HT1080 (cell line): ENCODE data around the gene MRPL10. TPM values are rescaled to one million over a fixed set of nuclear protein-coding genes. Genes with fewer than 3 reads are reported as not detected.
A peak's percentile ranks its signal among the peaks of the same experiment; 100 is the strongest.

ENCODE experiments used
- DNase-seq: peaks from one replicate; pipeline ENCODE4 v3.0.0-alpha.2; 2015; ENCODE audit warnings: low read depth
- total RNA-seq: library from RNA; depleted of rRNA; stranded (reverse); fragments of >200 nt; shearing (Covaris generic); gene quantifications from 2 replicates; pipeline ENCODE4 v1.2.3, GENCODE V29; 2014

The MRPL10 gene
- total RNA-seq, 1 experiment from 2014 or later, result 154 TPM

DNA sequence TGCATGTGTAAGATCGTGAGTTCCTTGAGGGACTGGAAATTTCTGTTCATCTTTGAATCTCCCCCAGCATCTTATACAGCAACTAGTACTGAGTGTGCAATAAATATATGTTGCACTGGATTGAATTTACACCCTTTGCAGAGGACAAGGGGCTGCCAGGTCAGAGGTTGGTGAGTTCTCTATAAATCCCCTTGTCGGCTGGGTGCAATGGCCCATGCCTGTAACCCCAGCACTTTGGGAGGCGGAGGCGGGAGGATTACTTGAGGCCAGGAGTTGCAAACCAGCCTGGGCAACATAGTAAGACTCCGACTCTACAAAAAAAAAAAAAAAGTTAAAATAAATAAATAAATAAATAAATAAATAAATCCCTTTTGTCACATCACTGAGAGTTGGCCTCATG, 29.0 kb upstream of the MRPL10 start:
- no peak for DNase-seq

DNA sequence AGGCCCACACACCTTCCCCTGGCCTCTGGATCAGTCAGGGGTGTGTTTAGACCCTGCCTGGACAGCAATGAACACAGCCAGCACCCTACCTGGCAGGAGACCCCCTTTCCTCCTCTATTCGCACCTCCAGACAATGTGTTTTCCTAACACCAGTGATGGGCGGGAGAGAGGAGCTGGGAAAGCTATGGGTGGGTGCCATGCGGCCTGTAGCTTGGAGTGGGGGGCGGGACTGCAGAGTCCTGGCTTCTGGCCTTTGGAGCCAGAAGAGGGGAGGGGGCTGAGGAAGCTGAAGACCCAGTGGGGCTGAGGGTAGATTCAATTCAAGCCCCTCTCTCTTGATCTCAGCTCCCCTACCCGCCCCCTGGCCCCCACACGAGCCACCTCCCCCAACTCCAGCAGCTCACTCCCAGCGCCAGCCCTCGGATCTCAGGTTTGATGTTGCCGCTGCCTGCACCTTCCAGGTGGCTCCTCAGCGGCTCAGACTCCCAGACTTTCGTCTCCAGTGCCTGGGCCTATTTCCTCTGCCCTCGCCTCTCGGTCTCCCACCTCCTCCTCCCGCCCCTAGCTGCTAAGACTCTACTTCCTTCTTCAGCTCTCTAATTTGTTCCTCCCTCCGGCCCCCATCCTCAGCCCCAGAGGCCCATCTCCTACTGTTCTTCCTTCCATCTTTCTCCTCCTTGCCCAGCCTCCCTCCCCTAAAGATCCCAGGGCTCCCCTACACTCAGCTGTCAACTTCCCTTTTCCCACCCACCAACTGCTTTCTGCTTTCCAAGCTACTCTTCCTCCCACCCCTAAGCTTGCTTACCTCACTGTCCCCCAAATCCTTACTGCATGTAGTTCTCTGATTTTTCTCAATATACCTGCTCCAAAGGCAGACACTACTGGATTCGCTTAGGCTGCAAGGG, 26.5 kb upstream of the MRPL10 start:
- DNase-seq, result no peak

DNA sequence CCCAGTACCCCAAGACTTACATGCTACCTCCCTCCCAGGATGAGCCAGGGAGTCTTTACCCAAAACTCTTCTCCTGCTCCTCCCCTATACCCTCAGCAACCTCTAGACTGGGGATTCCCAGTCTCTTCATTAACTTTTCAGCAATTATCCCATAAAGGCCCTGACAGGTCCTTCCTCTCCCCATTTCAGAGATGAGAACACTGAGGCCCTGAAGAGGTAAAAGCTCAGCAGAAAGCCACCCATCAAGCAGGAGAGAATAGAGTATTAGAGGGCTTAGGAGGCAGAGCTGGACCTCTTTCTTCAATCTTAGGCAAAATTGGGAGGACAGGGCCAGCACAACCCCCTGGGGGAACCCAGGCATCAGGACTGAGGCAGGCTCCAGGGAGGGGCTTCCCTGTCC, 25.5 kb upstream of the MRPL10 start:
- no peak for DNase-seq

DNA sequence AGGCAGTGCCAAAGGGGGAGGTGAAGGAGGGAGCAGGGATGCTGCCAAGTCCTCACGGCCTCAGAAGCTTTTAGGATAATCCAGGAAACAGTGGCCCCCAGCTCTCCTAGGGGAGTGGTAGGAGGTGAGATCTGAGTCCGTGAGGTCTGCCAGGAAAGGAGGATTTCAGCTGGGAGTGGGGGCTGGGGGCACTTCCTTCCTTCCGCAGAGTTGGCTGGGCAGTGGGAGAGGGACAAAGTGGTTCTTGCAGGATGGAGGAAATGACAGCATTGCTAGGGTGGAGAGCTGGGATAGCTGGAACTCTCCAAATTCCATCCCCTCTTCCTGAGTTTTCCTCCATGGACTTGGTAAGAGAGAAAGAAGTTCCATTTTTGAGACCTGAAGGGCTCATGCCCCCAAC, 24.4 kb upstream of the MRPL10 start:
- DNase-seq, result peak; percentile 54

DNA sequence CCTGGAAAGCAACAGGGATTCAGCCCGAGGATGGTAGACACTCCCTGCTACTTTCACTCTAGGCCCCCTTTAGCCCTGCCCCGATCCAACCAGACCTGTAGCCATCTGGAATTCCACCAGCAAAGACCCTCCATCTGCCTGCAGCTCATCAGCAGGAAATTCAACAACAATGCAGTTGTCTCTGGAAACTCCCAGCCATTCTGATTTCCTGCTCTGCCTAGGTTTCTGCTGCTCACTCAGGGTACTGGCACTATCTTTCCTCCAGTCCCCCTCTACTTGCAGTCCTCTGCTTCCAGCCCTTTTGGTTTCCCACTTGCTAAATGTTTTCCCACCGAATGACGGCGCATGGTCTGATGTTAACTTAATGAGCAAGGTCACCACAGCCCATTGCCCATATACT, 22.3 kb upstream of the MRPL10 start:
- DNase-seq, result no peak

DNA sequence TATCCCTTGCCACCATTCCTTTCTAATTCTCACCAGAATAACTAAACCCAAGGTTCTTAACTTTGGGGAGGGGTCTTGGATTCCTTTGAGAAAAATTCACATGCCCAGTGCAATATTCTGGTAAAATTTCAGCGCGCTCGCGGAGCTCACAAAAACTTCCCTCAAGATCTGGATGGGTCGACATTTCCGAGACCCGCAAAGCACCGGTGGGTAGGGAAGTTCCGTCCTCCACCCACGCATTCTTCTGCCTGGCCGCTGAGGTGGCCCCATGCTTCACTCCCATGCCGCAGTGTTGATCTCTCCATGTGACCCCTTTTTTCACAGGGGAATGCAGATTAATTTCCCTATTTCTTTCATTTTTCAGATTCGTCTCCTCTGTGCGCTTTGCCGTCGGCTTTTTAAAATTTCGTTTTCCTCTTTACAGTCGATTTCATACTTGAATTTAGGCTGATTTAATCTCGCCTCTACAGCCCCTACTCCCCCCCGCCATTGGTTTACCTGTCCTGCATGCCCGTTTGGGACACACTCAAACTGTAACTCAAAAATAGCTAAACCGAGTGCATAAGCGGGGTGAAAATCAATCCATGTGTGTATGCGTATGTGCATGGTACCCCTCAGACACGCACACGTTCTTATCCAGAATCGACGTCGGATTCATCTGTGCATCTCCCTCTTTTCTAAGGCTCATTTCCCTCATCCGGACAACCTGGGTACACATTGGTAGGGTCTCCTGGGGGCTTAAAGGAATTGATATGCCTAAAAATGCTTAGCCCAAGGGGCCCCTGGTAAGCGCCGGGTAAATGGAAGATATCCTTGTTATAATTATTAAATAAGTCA, 21.0 kb upstream of the MRPL10 start:
- no peak for DNase-seq

DNA sequence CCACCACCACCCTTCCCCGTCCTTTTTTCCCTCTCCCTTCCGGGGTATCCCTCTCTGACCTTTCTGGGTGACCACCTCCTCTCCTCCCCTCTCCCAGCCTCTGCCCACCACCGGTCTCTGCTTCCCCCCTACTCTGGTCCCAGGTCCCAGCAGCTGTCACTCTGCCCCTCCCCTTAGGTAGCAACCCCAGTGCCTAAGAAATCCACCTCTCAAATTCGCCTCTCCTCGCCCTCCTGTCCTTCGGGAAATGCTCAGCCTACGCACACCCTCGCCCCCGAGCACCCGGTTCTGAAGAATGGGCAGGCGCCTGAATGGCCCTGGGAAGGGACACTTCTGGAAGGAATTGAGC, 20.4 kb upstream of the MRPL10 start:
- no peak for DNase-seq

DNA sequence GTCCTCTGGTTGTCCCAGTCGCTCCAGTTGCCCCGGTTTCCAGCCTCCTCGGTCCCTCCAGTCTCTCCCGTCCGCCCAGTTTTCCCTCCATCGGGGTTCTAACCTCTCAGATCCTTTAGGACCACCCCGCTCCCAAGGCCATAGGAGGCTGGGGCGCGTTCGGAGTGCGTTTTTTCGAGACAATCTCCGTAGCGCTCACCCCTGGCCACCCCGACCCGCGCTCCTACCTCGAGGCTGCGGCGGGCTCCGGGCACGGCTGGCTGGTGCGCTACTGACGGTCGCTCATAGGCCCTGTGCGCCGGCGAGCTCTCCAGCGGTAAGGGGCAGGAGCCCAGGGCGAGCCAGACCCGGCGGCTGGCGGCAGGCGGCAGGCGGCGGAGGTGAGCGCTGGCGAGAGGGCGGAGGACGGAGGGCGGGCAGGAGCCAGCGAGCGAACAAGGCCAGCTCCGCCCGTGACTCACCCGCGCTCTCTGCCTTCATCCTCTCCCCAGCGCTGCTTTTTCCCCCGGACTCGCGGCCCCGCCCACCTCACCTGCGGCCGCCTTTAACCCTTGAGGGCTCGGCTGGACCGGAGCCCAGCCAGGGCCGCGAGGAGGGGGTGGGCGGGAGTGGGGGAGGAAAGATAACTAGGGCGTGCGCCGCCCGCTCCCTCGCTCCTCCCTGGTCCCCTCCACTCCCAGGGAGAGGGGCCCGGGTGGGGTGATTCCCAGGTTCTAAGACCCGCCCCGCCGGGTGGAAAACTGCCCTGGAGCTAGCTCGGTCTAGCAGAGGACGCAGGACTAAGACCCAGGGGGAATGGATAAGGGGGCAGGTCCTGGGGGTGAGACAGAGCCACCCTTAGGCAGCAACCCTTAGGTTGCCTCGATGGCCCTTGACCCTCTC, 19.6 kb upstream of the MRPL10 start, which contains the start of gene SP6:
Gene SP6 (minus strand): TSS at position 472 of the 882 bp plus-strand sequence. CDS start 2,734 bp downstream, outside the sequence.
- DNase-seq, result peak; percentile 84

DNA sequence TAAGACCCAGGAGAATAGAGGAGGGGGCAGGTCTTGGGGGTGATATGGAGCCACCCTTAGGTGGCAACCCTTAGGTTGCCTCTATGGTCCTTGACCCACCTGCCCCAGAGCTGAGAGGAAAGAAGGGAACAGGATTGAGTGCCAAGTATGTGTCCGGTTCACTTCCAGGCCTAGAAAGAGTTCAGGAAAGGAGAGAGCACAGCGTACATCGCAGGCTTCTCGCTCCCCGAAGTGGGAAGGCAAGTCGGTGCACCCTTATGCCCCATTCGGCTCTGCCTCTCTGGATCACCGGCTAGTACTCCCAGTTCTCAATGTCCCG, 19.0 kb upstream of the MRPL10 start:
- no peak for DNase-seq

DNA sequence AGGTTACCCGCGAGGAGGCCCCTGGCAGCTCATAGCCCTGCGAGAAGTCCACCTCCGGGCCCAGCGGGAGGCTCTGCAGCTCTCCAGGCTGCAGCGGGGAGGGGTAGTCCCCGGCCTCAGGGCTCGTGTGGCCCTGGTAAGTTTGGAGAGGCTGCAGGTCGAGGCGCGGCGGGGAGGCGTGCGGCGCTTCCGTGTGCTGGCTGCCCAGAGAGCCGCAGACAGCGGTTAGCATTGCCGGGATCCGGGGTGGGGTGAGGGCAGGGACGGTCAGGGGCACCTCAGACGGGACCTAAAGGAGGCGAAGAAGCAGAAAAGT, 16.8 kb upstream of the MRPL10 start:
- no peak for DNase-seq

DNA sequence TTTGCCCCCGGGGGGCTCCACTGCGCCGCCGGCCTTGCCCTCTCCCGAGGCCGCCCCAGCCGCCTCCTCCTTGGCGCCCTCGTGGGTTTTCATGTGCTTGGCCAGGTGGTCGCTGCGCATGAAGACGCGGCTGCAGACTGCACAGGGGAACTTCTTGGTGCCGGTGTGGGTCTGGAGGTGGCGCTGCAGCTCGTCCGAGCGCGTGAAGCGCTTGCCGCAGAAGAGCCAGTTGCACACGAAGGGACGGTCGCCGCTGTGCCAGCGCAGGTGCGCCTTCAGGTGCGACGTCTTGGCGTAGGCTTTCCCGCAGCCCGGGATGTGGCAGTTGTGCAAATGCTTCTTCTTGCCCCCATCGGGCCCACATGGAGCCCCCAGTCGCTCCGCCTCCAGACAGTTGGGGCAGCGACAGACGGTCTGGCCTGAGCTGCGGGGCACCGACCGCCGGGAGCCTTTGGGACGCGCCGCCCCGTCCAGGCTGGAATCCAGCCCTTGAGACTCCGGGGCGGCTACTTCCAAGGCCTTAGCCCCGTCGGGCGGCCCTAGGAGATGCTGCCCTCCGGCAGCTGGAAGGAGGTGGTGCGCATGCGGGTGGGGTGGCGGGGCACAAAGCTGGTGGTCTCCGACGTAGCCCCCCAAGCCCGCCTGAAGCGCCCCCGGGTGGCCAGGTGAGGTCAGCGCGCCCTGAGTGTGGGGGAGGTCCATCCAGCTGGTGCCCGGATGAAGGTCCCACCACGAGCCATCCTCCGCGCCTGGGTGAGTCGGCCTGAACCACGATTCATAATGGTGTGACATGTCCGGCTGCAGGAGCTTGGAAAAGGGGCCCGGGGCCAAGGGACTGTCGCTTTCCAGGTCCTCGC, 16.2 kb upstream of the MRPL10 start:
- DNase-seq, result no peak

DNA sequence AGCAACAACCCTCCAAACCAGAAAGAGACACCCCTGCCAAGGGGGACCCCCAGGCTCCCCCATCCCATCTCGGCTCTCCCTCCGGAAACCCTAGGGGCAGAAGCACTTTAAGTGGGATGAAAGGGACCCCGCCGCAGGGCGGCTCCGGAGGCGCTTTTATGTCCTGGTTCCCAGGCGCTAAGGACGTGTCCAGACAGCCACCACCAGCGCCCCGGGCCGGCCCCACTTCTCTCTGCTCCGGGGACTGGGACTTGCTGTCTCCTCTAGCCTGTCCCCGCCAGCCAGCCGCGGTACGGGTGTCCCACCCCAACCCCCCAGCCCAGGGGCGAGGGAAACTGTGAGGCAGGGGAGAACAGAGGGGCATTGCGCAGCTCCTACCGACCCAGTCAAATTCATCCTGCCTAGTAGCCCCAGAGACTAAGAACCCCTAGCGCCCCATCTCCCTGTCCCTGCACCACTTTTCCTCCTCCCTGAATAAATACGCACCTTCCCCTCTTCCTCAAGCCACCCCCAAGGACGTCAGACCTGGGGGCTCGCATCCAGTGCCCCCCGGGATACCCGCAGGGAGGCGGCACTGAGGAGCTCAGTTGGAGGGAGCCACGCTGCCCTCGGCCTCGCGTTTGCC, 15.5 kb upstream of the MRPL10 start:
- DNase-seq, result no peak

DNA sequence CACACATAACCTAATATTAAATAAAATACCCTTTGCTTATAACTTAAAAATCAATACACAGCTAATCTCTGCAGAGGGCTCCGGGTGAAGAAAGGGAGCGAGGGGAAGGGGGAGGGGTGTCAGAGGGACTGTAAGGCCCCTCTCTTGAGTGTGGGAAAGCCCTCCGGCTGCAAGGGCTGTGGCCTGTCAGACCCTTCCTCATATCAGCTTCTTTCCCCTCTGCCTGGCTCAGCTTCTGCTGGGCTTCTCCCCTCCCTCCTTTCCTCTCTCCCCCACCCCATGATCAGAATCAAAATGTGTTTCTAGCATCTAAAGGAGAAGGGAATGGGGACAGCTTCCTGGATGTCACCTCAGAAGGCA, 14.4 kb upstream of the MRPL10 start:
- no peak for DNase-seq

DNA sequence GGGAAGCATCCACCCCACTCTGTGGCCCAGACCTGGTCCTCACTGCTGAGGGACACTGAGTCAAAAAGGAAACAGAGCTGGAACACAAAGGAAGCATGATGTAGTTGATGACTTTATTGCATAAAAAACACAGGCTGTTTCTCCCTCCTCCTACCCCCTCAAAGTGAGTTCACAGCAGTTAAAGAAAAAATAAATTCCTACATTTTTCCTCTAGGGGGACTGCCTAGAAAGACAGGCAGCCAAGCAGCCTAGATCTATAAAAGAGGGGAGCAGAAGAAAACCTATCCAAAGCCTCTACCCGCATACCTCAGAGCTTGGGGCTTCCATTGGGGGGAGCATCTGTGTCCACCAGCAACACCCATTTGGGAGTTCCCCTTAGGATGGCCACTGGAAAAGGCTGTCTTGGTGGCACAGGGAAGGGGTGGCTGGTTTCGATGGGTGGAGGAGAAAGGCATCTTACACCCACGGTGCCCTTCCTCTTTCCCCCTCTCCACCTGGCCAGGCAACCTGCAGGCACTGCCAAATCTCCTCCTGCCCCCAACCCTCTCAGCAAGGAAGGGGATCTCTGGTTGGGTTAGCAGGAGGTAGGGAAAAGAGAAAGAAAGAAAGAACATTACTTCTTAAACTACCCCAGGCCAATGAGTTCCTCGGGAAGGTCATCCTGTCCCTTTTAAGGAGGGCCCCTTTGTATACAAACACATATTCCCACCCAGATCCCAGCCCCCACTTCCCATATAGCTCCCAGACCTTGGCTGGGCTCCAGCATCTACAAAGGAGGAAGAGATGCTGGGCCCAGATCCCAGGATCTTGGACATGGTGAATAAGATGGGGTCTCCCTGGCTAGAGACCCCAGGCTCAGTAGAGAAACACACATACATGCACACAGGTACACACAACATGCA, 13.7 kb upstream of the MRPL10 start:
- peak; percentile 25 for DNase-seq

DNA sequence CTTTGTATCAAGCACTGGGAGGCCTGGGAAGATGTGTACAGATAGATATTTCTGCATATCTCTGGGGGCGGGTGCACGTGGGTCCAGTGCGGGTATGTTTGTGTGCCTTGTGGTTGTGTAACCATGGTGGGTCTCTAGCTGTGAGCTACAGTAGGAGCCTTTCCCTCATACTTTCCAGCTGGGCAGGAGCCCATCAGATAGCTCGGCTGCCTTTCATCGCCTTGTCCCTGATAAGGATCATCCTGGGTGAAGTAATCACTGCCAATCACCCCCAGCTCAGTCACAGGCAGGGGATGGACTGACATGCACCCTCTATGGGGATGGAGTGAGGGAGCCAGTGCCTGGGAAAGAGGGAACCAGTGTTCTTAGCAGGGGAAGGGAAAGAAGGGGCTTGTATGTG, 12.9 kb upstream of the MRPL10 start:
- no peak for DNase-seq

DNA sequence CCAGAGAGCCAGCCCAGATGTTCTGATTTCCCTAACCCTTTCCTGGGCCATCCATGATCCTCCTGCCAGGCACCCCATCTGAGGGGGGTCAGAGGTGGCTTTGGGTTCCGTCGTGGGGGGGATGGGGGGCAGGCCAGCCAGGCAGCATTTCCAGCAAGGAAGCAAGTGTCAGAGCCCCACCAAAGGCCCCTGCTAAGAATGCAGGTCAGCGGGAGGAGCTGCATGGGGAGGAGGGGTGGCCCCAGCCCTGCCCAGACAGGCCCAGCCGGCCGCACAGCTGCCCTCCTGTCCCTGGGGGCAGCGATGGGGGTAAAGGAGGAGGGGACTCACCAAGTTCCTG, 12.0 kb upstream of the MRPL10 start:
- no peak for DNase-seq

DNA sequence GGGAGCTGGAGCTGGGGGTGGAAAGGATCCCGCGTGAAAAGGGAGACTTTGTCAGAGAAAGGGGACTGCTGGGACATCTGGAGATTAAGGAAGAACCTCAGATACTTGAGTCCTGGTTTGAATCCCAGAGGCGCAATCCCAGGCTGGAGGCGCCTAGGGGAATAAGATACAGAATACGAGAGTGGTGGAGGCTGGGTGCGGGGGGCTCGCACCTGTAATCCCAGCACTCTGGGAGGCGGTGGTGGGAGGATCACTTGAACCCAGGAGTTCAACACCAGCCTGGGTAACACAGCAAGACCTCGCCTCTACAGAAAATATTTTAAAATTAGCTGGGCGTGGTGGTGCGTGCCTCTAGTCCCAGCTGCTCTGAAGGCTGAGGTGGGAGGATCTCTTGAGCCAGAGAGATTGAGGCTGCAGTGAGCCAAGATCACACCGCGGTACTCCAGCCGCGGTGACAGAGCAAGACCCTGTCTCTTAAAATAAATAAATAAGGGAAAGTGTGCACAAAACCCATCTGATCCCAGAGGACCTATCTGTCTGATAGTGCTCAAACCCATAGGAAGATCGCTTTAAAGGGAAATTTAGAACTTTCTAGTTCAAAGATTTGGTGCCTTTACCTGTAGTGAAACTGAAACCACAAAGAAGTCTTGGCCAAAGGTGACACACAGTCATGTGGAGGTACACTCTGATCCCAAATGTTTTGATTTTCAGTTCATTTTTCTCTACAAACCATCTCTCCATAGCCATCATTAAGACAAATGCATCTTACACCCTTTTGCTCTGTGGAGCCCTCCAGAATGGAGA, 10.3 kb upstream of the MRPL10 start:
- DNase-seq, result no peak

DNA sequence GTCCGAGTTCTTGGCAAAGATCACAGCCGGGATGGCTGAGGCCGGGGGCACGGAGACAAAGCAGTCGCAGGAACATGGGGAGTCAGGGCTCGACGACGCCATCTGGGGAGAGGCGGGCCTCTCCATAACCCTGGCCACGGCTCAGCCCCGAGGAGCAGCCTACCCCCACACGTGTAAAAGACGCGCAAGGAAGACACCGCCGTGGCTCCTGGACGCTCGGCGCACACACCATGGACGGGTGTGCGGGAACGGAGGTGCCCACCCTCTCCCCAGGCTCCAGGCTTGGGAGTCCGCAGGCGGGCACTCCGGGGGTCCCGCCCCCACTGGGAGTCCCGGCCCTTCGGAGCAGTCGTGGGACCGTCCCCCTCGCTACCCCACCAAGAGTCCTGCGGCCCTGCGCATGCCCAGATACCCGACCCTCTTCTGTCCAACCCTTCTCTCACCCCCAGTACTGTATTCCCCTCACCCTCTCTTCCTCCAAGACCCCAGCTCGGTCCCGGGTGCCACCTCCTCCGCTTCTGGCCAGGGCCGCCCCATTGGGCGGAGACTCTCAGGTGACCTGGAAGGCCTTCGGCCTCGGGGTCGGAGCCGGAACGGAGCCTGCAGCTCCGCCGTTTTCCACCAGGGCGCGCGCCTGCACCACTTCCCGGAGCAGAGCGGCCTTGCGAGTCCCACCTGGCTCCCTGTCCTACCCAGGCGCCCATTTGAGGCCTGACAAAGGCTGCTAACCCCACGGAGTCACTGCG, 9.6 kb upstream of the MRPL10 start, which contains the start of gene SCRN2:
Gene SCRN2 (minus strand): TSS at position 532 of the 746 bp plus-strand sequence. CDS start 430 bp downstream, at position 102.
- peak; percentile 91 for DNase-seq
